HPDE6-E6E7 (cell line): ENCODE measurements around the gene SEC14L2.
A peak's percentile ranks its signal among the peaks of the same experiment; 100 is the strongest.

Experiments used
- DNase-seq: peaks from one replicate; pipeline ENCODE4 v3.0.0; 2011; ENCODE audit warnings: missing footprints; ENCODE audit errors: extremely low spot score

SEC14L2 gene

GRCh38 chr22:30396871-30397655, at the start of gene SEC14L2:
TSS of gene SEC14L2 (plus strand) at chr22:30397018. CDS start at chr22:30397117, 99 bp downstream.
- DNase-seq, result peak; percentile 69

- DNase-seq, result no peak
These were observed 49.4 kb upstream of the SEC14L2 start for GRCh38 chr22:30347255-30347892.

GRCh38 chr22:30348404-30348803, 48.4 kb upstream of the SEC14L2 start:
- no peak for DNase-seq

- DNase-seq, result no peak
These were observed 48.0 kb upstream of the SEC14L2 start for GRCh38 chr22:30348809-30349208.

- DNase-seq, result no peak
These were observed 45.6 kb upstream of the SEC14L2 start for GRCh38 chr22:30351226-30351625.

- no peak for DNase-seq
These were observed 42.2 kb upstream of the SEC14L2 start for GRCh38 chr22:30354644-30355043.

GRCh38 chr22:30356449-30357235, 40.2 kb upstream of the SEC14L2 start, which contains the start of the genes CCDC157 and SF3A1:
TSS of gene CCDC157 (plus strand) at chr22:30357007. CDS start at chr22:30366001, 8,994 bp downstream.
TSS of gene SF3A1 (minus strand) at chr22:30356894. CDS start at chr22:30356792, 102 bp downstream.
- DNase-seq, result peak; percentile 93

- DNase-seq, result no peak
These were observed 39.6 kb upstream of the SEC14L2 start for GRCh38 chr22:30357236-30357570.

- DNase-seq, result no peak
These were observed 39.1 kb upstream of the SEC14L2 start for GRCh38 chr22:30357650-30358215.

GRCh38 chr22:30358541-30358940, 38.3 kb upstream of the SEC14L2 start:
- DNase-seq, result no peak

GRCh38 chr22:30361916-30362650, 34.7 kb upstream of the SEC14L2 start:
- DNase-seq, result no peak

GRCh38 chr22:30362651-30363281, 34.1 kb upstream of the SEC14L2 start:
- DNase-seq, result no peak

- DNase-seq, result no peak
These were observed 30.9 kb upstream of the SEC14L2 start for GRCh38 chr22:30365891-30366290.

- no peak for DNase-seq
These were observed 28.4 kb upstream of the SEC14L2 start for GRCh38 chr22:30368420-30368819.

GRCh38 chr22:30370641-30371230, 26.1 kb upstream of the SEC14L2 start:
- DNase-seq, result no peak

GRCh38 chr22:30371321-30371720, 25.5 kb upstream of the SEC14L2 start:
- DNase-seq, result no peak

GRCh38 chr22:30371981-30372380, 24.8 kb upstream of the SEC14L2 start:
- no peak for DNase-seq

GRCh38 chr22:30372915-30373314, 23.9 kb upstream of the SEC14L2 start:
- no peak for DNase-seq

- no peak for DNase-seq
These were observed 23.2 kb upstream of the SEC14L2 start for GRCh38 chr22:30373331-30374325.
